GDM1 (cell line): ENCODE data around the gene RNASE9.
"Not testable (repeated sequence)": the region's sequence is repeated elsewhere in the genome, so short reads cannot be mapped to it uniquely, and the experiment has no call there.

Experiments used
- DNase-seq: peaks from one replicate; lab custom pipeline; 2025; lab: John Stamatoyannopoulos, UW

Gene RNASE9

DNA sequence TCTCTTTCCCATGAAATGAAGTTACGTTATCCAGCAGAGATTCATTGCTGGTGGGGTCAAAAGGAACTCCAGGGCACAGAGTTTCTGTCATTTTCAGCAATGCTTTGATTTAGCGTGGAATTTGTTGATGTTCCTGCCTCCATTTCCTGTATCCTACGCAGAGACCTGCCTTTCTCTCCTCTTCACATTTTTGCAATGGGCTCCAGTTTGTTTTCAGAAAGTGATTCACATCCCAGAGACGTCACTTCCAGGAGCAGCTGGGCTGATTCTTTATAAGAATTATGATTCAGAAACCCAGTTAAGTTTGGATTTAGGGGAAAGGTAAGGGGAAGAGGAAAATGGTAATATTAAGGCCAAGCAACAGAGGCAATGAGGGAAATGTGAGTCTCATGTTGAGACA lies 43.9 kb downstream of the RNASE9 start:
- no peak for DNase-seq

DNA sequence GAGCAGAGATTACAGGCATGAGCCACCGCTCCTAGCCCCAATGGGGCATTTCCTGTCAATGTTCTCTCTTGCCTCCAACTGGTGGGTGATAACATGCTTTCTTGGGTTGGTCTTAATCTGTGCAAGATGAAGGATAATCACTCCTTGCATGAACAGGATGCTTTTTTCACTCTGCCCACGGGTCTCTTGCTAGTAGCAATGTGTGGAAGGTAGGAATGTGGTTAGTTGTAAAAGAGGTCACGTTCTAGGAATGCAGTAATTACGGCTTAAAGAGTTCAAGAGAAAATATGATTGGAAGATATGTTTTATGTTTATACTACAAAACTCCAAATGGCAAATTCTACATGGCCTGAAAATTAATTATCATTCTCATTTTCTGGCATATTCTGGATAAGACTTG lies 45.0 kb downstream of the RNASE9 start:
- no peak for DNase-seq

DNA sequence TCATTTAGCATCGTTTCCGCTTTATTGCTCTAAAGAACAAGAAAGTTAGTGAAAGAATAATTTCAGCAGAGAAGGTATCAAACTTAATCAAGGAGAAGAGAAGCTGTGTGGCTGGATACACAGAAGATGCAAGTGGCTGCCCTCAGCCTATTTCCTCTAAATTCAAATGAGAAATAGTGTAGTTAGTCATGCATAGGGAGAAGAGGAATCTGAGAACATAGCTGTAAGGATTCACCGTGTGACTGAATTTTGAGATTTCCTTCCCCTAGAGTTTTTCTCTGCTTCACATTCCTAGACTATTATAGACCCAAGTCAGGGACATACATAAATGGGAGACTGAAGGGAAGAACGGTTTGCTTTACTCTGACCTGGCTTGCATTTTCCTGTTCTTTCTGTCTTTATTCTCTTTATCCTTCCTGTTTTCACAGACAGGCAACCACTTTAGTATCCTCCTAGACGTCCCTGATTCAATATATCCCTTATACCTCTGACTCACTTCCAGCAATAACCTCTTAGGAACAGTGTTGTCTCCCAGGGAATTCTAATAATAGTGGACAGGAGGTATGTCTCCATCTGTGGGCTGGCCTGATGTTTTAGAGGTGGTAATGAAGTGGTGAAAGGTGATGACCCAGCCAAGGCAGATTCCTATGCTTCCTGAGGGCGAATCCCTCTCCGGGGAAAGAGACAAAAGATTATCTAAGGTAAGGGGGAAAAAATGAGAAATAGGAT lies 48.5 kb downstream of the RNASE9 start:
- no peak for DNase-seq

DNA sequence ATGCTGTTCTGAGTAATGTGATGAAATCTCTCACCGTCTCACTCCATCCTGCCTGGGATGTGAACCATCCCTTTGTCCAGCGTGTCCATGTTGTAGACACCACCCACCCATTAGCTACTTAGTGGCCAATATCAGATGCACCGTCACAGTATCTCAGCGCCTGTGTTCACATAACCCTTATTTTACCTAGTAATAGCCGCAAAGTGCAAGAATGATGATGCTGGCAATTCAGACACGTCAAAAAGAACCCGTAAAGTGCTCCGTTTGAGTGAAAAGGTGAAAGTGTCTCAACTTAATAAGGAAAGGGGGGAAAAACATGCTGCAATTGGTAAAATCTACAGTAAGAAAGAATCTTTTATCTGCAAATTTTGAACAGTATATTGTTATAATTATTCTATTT lies 52.5 kb downstream of the RNASE9 start:
- no peak for DNase-seq

DNA sequence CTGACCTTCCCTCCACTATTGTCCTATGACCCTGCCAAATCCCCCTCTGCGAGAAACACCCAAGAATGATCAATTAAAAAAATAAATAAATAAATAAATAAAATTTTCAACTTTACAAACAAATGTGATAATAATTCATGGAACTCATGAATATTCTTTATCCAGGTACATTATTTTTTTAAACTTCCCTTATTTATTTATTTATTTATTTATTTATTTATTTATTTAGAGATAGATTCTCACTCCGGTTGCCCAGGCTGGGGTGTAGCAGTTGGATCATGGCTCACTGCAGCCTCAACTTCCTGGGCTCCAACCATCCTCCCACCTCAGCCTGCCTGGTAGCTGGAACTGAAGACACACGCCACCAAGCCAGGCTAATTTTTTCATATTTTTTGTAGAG lies 53.3 kb downstream of the RNASE9 start:
- DNase-seq: not testable (repeated sequence)

DNA sequence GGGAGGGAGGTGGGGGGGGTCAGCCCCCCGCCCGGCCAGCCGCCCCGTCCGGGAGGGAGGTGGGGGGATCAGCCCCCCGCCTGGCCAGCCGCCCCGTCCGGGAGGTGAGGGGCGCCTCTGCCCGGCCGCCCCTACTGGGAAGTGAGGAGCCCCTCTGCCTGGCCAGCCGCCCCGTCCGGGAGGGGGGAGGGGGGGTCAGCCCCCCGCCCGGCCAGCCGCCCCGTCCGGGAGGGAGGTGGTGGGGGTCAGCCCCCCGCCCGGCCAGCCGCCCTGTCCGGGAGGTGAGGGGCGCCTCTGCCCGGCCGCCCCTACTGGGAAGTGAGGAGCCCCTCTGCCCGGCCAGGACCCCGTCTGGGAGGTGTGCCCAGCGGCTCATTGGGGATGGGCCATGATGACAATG lies 54.1 kb downstream of the RNASE9 start:
- not testable (repeated sequence) for DNase-seq

DNA sequence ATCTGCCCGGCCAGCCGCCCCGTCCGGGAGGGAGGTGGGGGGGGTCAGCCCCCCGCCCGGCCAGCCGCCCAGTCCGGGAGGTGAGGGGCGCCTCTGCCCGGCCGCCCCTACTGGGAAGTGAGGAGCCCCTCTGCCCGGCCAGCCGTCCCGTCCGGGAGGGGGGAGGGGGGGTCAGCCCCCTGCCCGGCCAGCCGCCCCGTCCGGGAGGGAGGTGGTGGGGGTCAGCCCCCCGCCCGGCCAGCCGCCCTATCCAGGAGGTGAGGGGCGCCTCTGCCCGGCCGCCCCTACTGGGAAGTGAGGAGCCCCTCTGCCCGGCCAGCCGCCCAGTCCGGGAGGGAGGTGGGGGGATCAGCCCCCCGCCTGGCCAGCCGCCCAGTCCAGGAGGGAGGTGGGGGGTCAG lies 54.6 kb downstream of the RNASE9 start:
- not testable (repeated sequence) for DNase-seq
